ENCODE measurements around the gene MPEG1.
A peak's percentile ranks its signal among the peaks of the same experiment; 100 is the strongest.

The MPEG1 gene

DNA sequence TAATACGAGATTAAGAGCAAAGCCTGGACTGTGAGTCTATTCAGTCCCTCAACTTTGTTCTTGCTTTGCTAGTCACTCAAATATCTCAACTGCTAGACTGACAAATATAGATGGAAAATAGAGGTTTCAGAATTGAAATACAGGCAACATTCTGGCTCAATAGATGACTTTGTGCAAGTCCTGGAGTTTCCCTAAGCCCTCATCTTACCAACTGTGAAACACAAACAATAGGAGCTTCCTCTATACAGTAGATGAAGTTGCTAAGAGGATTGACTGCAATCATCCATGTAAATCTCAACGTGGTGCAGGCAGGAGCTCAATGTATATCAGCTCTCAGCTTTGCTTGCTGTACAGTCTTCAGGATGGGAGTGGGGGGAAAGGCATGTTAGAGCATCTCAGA lies 6.2 kb upstream of the MPEG1 start:
- no peak for DNase-seq (ENCODE audit: low read depth)

DNA sequence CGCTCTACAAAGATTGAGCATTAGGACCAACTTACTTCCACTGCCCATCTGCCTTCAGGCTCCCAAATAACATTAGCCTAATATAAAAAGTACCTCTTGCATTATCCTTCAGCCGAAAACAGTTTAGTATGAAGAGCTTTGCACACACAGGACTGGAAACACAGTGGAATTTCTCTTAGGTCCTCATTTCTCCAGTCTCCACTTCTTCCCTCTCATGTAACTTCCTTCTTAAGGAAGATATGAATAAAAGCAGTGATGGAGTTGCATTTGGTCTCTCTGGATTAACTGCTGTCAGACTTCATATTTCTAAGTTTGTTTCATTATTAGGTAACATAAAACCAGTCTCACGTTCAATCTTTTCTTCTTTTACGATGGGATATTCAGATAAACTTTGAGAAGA lies 5.6 kb upstream of the MPEG1 start:
- DNase-seq (ENCODE audit: low read depth), result no peak

DNA sequence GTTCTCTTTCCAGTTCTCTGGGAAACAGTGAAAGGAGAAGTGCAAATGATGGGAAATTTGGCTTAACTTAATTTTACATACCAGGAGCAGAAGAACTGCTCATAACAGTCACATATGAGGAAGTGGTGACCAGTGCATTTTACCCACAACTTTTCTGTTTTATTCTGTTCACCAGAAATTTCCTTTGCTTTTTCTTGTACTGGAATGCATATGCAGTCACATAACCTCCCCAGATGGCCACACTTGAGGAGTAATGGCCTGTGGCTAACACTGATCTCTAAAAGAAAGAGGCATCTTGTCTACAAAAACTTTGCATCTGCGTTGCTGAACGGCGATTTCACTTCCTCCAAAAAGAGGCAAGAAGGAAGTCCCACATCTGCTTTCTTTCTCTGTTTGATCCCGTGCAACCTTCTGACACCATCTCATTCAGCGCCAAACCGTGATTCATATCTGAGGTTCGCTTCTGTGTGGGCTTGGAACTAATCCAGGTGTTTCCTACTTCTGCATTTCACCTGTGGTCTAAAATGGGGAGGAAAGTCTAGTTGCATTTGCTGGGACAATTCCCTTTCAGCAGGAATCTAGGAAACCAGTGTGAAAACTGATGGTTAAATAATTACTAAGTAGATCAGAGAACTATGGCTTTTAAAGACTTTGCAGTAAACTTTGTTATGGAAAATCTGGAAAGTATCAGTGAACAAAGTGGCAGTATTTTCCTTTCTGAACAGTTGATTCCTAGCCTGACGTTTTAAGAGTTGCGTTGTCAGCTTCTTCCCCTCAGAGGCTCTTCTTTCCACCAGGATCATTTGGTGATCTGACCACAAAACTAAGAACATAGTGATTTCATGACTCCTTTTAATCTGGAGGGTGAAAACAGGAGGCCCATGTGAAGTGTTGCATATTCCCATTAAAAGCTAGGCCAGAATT lies 4.2 kb upstream of the MPEG1 start:
- DNase-seq (ENCODE audit: low read depth), result no peak

DNA sequence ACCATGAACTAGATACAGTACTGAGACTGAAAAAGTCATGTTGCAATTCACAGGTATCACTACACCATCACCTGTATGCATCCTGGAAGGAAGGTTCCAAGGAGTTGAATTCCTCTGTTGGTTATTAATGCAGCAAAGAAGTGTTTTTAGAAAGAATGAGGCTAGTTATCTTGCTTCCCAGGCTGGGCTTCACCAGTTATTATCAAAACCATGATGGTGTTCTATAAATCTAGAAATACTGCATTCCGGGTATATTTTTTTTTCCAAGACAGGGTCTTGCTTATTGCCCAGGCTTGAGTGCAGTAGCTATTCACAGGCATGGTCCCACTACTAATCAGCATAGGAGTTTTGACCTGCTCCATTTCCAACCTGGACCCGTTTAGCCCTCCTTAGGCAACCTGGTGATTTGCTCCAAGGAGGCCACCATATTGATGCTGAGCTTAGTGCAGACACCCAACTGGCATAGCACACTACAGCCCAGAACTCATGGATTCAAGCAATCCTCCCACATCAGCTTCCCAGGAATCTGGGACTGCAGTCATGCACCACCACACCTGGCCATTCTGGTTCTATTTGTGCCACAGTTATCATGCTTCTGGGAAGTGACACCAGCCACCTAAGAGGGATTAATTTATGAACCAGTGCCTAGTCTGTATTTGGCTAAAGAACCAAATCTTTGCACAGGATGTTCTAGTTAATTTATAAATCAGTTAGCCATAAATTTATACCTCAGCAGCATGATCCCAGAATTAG lies 1.6 kb upstream of the MPEG1 start:
- DNase-seq (ENCODE audit: low read depth), result no peak

DNA sequence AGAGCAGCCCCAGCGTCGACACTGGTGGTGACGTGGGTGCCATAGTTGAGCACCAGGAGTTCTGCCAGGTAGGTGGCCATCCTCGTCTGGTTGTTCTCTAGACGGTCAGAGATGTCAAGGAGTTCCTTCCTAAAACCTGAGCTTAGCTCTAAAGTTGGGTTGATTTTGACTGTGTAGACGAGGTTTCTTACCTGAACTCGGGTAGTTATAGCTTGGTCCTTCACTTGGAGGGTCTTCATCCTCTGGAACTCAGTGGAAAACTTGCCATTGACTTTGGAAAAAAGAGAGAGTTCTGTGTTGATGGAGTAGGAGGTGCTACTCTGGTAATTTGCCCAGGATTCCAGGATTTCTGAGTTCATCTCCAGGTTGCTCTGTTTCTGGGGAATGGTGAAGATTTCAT lies 505 bp downstream of the MPEG1 start:
- no peak for DNase-seq (ENCODE audit: low read depth)

DNA sequence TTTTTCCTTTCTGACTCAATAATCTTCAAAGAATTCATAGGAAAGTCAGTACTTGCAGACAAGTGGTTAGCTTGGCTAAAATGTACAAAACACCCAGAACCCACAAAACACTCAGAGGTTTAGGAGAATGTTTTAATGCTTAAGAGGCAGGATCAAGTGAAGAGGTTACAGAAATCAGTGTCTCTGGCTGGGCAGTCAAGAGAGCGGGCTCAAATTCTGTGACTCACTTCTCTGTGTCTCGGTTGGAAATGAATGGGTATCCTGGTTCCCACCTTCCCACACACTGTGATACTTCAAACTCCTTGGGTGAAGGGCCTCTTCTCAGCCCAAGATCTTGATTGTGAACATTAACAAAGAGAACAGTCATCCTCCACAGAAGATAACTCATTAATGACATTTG lies 3.8 kb downstream of the MPEG1 start:
- no peak for DNase-seq (ENCODE audit: low read depth)

DNA sequence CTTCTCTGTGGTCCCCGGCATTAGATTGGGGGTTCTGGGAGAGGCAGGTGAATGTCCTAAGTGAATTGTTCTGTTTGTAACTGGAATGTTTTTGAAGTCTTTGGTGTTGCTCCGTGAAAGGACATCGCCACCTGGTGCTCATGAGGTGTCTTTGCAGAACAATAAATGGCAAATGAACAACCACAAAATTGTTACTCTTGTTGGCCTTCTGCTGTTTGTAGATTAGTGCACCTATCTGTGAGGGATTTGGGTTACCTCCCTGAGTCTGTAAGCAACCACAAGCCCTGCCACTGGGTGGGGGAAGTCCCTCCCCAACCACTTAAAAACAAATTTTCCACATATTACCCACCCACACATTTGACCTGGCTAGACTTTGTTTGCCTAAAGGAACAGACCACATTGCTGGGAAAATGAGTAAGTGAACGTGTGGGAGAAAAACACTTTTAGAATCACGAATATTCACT lies 4.7 kb downstream of the MPEG1 start:
- DNase-seq (ENCODE audit: low read depth), result peak; percentile 22

DNA sequence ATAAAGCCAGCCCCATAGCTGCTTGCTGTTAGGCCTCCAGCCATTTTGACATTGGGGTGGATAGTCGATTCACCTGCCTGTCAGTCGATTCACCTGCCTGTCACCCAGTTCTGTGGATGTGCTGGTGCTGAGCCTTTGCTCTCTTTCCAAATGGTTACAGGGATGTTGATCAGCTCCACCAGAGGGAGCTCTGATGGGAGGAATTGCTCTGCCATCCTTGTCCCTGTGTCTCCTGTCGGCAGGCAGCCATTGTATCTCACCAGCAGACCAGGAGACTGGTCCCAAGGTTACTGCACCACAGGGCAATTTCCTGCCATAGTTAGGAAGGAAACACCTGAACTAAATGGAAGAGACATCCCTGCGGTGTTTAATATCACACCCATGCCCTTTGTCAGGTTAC lies 6.1 kb downstream of the MPEG1 start:
- DNase-seq (ENCODE audit: low read depth), result no peak

DNA sequence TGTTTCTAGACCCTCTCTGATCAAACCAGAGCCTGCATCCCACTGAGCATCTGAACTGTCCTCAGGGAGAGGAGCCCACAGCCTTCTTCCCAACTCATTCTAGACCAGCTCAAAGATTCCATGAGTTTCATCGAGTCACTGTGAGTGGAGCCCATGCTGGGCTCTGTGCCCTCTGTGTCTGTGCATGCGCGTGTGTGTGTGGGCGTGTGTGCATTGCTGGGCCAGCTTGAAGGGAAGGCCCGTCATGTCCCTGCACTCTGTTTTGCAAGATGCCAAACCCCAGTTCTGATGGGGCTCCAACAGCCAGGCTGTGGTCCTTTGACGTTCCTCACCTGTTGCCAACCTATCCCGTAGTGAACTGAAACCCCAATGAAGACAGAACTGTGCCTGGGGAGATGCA lies 7.1 kb downstream of the MPEG1 start:
- DNase-seq (ENCODE audit: low read depth), result no peak

DNA sequence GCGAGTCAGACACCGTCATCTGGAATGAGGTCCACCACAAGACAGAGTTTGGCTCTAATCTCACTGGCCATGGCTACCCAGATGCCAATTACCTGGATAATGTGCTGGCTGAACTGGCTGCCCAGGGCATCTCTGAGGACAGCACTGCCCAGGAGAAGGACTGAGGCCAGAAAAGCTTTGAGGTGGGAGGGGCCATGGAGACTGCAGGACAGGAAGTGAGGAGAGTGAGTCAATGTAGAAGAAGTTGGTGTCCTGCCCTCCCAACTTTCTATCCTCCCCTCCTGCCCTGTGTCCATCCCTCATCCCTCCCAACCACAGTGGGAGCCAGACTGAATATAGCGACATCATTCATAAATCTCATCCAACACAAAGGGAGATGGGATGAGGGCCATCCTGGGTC lies 8.0 kb downstream of the MPEG1 start:
- DNase-seq (ENCODE audit: low read depth), result no peak

DNA sequence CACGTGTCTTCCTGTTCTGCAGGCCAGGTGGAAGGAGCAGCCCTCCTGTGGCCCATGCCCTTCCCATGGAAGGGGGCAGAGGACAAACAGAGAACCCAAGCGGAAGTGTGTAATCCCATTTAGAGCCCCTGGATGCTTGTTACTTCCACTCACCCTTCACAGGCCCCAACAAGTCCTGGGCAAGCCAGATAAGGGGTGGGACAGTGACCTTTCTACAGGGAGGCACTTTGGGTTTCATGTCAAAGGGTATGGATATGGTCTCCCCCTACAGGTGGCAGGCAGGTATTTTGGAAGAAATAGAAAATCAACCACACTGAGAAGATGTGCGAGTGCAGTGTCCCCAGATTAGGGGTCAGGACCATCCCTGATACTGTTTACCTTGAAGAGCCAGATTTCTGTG lies 11.4 kb downstream of the MPEG1 start:
- DNase-seq (ENCODE audit: low read depth), result no peak

DNA sequence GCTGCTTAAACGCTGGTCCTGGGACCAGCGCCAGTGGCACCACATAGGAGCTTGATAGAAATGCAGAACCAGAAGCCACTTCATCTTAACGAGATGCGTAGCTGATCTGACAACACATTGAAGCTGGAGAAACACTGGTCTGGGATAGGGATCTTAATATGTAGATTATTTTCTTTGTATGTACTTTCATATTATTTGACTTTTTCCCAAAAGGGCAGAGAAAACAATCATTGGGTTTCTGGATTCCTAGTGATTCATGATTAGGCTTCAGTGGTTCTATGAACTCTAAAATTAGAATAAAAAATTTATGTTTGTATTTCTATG lies 12.3 kb downstream of the MPEG1 start:
- no peak for DNase-seq (ENCODE audit: low read depth)

DNA sequence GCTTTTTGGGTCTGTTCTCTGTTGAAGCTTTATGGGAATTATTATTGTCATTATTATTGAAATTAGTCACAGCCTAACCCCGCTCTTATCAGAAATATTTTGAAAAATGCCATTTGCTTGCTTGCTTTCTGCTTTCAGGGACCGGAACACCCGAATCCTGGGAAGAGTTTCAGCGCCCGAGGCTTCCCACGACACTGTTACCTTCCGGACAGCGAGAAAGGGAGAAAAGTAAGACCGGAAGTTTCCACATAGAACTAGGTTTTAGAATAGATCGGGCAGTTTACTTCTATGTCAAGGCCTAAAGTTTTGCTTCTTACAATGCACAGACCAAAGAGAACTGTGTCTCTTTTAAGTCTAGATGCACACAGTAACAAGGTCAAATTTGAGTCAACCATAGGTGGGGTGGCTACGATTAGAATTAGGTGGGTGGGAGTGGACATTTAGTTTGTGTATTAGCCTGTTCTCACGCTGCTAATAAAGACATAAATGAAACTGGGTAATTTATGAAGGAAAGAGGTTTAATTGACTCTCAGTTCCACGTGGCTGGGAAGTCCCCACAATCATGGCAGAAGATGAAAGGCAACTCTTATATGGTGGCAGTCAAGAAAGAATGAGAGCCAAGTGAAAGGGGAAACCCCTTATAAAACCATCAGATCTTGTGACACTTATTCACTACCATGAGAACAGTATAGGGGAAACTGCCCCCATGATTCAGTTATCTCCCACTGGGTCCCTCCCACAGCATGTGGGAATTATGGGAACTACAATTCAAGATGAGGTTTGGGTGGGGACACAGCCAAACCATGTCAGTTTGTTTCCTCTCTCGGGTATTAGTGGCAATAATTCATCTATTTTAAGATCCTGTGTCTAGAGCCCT lies 12.9 kb downstream of the MPEG1 start:
- no peak for DNase-seq (ENCODE audit: low read depth)

DNA sequence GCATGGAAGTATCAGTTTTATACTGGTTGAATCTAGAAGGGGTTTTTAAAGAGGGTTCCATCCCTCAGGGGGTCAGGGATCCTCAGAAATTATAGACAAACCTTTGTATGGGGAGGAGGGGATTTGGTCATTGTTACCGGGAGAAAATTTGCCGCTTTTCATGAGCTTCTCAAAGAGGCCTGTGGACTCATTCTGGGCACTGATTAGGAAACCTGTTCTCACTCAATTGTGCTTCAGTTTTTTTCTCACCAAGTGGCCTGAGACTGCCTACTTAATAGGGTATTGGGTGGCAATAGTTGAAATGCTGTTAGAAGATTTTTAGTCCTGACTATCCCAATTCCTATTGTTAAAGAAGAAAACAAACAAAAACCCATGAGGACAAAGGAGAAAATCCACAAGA lies 14.0 kb downstream of the MPEG1 start:
- no peak for DNase-seq (ENCODE audit: low read depth)

DNA sequence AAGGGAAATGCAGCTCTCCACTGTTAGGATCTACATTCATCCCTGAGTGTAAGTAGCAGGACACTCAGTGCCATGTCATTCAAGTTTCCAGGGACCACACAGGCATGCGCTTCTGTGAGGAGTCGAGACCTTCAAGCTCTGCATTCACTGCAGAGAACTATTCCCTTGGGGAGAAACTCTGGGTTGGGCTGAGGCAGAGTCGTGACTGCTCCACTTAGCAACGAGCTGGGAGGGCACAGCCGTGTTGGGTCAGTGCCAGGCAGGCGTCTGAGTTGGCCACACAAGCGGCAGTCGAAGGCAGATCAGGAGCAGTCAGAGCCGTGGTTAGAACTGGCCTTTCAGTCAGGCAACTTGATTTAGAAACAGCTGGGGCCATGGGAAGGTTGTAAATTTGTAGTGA lies 14.7 kb downstream of the MPEG1 start:
- no peak for DNase-seq (ENCODE audit: low read depth)

DNA sequence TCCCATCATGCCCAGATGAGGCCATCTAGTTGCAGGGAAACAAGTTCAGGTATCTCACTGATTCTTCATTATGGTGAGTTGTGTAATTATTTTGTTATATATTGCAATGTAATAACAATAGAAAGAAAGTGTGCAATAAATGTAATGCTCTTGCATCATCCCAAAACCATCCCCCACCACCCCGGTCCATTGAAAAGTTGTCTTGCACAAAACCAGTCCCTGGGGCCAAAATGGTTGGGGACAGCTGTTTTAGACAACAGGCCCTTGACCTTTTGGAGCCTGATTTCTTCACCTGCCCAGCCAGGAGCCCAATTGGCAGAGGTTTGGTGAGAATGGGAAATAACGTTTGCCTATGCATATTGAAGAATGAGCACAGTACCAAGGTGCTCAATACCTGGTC lies 15.9 kb downstream of the MPEG1 start:
- no peak for DNase-seq (ENCODE audit: low read depth)

DNA sequence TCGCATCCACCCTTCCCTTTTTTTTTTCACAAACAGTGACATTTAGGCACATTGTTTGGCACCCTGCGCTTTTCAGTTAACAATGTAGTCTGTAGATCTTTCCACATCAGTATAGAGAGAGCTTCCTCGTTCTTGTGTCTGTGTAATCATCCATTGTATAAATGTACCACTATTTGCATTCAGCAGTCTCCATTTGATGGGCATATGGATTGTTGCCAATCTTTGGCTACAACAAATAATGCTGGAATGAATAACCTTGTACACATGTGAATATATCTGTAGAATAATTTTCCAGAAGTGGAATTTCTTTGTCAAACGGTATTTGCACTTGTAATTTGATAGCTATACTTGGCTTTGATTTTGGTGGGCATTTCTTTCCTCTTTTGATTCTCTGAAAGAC lies 17.1 kb downstream of the MPEG1 start:
- DNase-seq (ENCODE audit: low read depth), result no peak

DNA sequence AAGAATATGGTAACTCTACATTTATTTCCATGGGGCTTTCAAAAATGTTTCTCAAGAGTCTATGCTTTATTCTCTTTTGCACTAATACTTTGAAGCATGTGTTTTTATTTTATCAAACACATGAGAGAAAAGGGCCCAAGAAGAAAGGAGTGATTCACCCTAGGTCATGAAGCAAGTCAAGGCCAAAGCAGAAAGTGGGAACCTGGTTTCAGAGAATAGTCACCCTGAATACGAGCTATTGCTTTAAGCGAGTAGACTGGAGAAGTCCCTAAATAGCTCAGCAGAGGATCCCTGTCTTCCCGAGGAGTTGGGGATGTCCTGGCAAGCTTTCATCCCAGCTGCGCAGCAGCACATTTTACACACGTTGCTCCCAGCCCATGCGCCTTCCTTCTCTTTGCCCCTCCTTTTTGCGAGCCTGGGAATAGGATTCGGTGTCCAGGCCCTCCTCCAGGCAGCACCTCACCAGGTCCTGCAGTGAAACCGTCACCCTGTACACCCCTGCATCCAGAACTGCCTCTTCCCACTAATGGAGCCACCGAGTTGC lies 19.1 kb downstream of the MPEG1 start:
- no peak for DNase-seq (ENCODE audit: low read depth)

DNA sequence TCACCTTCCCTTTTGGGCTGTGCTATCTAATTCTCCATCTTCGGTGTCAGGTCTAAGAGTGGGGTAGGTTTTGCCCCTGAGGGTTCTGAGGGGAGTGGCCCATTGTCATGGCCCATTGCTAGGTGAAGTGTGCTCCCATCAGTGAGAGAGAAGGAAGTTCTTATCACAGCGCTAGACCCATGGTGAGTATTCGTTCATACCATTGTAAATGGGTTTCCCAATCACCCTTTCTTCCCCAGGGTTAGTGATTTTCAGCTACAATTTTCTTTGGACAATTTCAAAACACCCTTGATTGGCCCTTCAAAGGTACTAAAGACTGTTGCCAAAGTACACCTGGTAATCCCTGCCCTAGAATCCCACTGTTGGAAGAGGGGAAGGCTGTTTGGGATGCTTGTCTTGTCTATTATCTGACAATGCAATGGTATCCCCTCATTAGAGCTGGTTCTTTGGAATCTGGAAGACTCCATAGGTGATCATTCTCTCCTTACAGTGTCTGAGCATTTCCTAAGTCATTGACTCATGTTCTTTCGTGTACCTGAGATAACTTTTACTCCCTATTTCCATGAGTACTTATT lies 20.2 kb downstream of the MPEG1 start:
- DNase-seq (ENCODE audit: low read depth), result no peak

DNA sequence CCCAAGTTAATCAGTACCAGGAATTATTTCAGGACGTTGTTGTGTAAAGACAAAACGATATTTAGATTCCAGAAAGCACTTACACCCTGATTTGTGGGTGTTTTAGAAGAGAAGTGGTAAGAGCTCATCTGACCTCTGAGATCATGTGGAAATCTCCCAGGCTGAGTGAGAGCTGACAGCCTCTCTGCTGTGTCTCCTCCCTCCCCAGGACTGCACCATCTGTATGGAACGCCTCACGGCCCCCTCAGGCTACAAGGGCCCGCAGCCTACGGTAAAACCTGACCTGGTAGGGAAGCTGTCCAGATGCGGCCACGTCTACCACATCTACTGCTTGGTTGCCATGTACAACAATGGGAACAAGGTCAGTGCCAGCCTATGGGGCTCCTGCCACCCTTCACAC lies 20.8 kb downstream of the MPEG1 start:
- no peak for DNase-seq (ENCODE audit: low read depth)

DNA sequence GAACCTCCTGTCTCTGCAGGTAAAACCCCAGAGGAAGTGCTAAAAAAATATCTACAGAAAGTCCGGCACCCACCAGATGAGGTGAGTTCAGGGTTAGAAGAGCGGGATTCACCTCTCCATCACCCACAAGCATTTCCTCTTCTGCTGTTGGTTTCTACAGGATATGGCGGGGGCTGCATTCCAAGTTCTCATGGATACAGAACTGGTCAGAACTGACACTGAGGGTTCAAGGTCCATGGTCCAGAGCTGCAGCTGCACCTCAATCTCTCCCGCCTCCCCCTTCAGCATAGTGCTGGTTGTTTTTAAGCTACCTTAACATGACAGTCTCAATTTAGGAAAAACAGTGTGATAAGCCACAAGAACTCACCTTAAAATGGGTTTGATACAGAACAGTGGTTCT lies 21.6 kb downstream of the MPEG1 start:
- no peak for DNase-seq (ENCODE audit: low read depth)

DNA sequence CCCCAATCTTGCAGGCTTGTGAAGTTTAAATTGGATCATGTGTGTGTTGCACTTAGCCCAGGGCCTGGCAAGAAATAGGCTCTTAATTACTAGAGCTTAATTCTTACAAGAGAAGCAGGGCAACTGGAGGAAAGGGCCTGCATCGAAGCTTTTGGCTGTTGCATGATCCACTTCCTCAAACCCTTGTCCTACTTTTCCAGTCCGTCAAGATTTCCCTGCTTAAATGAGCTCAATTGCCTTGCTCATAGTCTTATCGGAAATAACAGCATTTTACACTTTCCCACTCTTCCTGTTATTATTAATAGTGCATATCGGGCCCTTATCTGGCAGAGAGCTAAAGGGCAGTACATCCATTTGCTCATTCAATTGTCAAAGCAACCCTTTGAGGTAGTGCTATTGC lies 22.7 kb downstream of the MPEG1 start:
- DNase-seq (ENCODE audit: low read depth), result no peak
